Stimulated activated CD4-positive, alpha-beta T cell treated with anti-CD3 and anti-CD28 coated beads, Interleukin-4, amount 100 ng/mL, for 4 hours (primary cell): ENCODE measurements around the gene TCP11L2.
"Not testable (repeated sequence)": the region's sequence is repeated elsewhere in the genome, so short reads cannot be mapped to it uniquely, and the experiment has no call there.

Experiments
- DNase-seq, 2 experiments: peaks; one replicate each; pipeline ENCODE4 v3.0.0-alpha.2; 2020

The TCP11L2 gene

DNA sequence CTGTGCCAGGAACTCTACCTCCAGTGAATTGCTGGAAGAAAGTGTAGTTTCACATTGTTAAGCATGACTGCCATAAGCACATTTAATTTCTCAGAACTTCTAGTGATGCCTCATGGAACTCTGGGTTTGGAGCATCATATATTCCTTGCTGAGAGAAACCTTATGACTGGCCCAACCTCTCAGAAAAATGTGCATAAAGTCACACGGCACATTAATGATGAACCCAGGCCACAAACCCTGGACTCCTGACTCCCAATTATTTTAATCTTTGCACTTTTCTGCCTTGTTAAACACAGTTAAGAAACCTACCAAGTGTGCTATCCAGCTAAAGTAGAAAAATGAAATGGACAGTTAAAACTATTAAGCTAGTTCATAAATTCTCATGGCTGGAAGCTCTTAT, 5.6 kb downstream of the TCP11L2 start:
- no peak for DNase-seq

DNA sequence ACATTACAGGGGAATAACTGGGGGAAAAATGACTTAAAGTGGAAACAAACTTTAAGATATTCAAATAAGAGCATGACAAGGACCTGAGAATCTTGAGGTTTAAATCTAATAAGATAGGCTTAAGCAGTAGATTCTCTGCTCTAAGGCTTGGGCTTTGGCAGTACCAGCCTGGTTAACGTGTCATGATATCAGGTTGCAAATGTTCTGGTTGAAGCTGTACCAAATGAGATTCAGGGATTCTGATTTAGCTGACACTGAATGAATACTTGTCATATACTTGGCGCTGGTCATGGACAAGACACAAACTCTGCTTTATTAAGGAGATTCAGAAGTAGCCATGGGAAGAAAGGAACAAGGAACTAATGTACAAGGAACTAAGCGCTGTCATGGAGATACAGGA, 6.1 kb downstream of the TCP11L2 start:
- DNase-seq: no peak

DNA sequence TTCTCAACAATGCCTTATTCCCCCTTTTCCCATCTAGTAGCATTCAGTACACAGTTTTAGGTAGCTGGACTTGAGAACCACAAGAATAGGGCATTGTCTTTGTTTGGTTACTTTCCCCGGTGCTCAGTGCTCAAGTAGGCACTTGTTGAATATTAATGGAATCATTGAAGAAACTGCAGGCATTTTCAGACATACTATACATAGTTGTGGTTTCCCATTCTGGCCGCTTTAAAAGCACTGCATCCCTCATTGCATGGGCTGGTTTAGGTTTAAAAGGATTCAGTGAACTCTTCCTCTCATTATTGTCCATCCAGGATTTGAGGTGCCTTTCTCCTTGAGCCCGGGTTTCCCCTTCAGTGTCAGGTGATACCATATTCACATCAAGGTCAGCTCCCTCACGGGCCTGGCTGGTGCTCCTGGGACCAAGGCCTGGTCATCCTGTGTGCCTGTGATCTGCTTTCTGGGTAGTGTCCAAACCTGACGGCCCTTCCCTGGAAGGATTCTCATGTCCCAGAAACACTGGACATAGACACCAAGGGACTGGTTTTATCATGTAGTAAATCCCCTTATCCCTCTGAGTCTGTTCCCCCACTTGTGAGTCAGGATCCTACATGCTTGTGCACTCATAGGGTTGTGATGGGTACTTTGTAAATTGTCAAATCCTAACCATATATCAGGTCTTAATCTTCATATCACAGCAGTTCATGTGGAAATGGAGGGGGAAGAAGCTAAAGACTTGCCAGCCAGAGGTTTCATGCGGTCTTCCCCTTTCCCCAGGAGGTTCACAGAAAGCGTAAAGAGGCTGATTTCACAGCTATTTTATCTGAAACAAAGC, 7.4 kb downstream of the TCP11L2 start:
- DNase-seq: no peak

DNA sequence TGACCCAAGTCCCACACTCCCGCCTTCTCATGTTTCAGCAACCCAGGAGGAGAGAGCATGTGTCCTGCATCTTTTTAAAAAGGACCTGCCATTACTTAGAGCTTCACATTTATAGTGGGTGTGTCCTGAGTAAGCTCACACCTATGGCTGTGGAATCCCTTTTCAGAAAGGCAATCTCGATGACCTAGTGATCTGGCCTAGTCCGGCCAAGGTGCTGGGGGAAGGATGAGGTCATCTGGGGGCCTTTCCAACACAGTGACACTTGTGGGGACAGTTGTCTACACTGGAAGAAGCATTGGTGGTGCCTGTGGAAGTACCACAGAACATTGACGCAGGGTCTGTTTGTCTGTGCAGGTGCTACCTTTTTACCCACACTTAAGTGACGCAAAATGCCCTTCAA, 8.2 kb downstream of the TCP11L2 start:
- DNase-seq: no peak

DNA sequence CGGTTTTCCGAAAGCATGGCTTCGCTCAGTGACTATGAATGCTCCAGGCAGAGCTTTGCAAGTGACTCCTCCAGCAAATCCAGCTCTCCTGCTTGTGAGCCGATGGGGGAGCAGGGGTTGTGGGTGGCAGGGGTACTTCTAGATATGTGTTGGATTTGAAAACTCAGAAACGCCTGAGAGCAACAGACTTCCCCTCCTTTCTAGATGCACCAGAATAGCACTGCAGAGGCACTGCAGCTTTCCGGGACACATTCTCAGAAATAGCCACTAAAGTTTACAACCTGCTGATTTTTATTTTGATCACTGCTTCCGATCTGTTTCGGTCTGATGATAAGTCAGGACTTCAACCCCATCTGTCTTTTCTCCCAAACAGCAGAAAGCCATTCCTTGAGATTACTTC, 8.6 kb downstream of the TCP11L2 start:
- no peak for DNase-seq

DNA sequence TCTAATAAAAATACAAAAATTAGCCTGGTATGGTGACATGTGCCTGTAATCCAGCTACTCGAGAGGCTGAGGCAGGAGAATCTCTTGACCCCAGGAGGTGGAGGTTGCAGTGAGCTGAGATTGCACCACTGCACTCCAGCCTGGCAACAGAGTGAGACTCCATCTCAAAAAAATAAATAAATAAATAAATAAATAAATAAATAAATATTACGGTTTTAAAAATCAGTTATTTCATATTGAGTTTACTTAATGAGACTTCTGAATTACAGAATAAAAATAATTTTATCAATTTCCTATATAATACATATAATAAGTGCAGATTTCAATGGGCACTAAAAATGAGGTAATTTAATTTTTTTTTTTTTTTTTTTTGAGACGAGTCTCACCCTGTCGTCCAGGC, 10.9 kb downstream of the TCP11L2 start:
- not testable (repeated sequence) for DNase-seq

DNA sequence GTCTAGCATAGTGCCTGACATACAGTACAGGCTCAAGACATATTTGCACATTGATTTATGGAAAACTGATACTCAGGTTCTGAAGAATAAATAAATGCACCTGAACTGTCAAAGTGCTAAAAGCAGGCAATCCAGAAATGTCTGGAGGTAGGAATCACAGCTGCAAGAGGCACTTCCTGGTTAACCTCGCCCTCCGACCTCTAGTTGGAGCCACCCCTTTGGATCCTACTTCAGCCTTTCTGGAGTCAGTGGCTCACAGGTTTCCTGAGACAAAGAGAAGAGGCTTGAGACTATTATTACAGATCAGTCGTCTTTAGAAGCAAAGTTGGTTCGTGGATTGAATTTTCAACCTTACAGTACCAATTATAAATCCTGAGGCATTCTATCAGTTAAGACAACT, 13.0 kb downstream of the TCP11L2 start:
- DNase-seq: no peak

DNA sequence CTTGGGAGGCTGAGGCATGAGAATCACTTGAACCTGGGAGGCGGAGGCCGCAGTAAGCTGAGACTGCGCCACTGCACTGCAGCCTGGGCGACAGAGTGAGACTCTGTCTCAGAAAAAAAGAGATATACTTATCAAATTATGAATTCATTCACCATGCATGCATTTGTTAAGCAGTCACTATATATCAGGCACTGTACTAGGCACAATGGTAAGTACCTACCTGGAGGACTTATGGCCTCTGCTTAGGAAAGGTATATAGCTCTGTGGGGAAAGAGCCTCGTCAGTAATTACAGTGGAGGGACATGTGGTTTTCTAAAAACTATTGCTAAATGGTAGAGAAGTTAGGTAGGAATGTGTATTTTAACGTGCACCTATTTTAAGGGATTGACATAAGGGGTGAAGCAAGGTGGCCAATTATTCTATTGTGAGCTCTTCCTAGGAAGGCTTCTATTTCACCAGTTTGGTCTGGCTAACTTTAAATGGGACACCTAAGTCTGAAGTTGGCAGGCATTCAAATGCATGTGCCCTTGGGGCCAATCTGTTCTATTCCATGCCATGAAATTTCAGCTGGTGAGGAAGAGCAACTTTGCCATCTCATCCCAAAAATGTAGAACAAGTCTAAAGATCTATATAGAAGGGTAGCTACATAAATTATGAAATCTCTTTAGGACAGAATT, 15.0 kb downstream of the TCP11L2 start:
- no peak for DNase-seq

DNA sequence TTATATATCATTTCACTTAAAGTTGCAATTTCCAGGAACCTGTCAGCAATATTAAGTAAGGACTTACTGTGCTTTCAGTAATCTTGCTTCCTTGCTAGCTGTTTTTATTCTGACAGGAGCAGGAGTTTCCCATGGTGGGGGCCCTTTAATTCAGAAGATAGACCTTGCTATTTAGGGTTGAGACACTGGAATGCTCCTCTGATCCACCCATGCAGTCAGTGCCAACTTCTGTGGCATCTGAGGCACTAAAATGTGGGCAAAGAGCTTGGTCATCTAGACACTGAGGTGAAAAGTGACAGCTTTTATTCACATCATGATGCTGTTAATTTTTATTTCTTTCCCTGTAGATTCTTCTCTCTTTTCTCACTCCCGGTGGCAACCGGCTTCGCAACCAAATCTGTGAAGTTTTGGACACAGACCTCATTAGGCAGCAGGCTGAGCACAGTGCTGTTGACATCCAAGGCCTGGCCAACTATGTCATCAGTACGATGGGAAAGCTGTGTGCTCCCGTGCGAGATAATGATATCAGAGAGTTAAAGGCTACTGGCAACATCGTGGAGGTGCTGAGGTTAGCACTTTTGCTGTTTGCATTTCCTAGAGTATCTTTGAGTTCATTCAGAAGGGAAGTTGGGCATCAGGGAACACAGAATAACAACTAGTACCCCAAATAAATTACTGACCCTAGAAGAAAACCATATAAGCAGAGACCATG, 18.8 kb downstream of the TCP11L2 start:
- no peak for DNase-seq

DNA sequence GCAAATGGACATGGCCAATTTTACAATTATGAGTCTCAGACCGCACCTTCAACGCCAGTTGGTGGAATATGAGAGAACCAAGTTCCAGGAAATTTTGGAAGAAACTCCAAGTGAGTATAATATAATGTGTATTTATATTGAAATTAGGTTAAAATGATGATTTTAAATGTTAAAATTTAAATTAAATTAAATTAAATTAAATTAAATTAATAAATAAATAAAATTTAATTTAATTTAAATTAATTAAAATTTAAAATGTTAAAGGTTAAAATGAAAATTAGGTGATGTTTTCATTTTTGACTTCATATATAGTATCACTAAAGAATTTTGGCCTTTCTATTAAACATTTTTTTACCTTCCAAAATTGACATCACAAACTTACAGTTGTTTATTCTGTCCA, 21.0 kb downstream of the TCP11L2 start:
- no peak for DNase-seq

DNA sequence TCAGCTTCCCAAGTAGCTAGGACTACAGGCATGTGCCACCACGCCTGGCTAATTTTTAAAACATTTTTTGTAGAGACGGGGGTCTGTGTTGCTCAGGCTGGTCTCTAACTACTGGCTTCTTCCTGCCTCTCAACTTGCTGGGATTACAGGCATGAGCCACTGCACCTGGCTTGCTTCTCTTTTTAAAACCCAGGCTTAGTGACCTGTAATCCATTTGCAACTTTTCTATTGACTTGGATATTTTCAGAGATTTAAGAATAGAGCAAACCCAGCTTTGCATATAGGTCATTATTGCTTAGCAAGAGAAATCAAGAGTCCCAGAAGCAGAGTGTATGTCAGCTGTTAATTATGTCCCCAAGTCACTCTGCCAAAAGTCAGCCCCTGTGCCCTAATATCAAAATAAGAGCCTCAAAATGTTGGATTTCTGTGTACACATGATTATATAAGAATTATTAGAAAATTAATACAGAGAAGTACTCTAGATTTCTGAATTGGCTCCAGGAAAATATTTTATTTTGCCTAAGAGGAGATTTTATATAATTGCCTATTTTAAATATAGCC, 24.9 kb downstream of the TCP11L2 start:
- DNase-seq: no peak

DNA sequence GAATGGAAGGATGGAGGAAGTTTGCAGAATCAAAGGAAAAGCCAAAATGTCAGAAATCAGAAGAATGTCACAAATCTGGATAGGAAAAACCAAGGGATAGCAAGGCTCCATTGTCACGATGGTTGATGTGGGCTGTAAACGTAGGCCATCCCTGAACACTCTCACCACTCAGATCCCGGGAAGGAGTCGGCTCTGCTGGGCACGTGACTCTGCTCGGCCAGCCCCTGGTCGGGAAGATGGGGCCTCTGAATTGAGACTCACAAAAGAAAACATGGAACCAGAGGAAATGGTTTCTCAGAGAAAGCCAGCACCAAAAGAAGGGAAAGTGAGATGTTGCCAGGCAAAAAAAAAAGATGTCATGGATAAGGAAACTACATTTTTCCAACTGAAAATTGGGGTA, 26.2 kb downstream of the TCP11L2 start:
- DNase-seq: no peak

DNA sequence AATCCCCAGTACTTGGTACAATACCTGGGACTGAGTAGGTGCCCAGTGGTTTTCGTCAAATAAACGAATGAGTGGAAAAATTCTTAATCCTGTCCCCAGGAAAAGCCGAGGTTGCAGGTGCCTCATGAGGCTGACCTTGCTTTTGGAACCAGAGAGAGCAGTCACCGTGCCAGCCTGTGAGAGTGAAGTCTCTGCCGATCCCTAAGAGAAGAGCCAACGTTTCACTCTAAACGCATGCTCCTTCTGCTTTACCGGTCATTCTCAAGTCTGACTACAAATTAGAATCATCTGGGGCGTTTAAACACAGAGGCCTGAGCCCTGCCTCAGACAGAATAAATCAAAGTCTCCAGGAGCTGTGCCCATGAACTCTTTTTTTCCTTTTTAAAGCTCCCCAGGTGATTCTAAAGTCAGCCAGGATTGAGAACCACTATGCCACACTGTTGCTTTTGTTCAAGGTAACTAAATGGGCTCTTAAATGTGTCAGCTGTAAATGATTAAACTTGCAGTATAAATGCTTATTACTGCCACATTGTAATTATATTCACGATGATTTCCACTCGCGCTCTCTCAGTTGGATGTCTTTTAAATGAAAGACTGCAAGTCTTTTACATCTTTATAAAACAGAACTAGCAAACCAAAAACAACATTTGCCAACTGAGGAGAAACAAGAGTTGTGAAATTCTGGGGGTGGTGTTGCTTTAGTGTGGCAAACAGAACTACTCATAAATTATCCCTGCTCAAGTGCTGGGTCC, 26.9 kb downstream of the TCP11L2 start:
- no peak for DNase-seq

DNA sequence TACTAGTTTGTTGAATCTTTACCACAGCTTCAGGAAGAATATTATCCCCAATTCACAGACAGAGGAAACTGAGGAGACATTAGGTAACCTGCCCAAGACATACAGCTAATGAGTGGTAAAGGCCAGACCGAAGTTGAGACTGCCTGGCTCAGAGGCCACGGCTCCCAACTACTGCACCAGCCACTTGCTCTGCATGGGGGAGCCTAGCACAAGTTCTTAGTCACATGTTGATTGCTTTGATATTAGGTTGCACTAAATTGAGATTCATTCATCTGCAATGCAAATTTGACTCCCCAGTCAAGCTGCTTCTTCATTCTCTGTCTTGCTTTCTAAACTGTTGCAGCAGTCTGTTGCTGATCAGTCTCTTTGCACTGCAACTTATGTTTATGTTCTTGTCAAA, 29.1 kb downstream of the TCP11L2 start:
- DNase-seq: no peak

DNA sequence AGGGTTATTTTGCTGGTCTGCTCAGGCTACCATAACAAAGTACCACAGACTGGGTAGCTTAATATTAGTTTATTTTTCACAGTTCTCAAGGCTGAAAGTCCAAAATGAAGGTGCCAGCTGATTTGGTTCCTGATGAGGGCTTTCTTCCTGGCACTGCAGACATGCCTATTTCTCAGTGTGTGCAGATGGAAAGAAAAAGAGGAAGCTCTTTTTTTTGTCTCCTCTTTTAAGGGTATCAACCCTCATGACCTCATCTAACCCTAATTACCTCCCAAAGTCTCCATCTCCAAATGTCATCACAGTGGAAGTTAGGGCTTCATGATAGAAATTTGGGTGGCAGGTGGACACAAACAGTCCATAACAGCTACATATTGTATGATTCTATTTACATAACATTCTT, 30.0 kb downstream of the TCP11L2 start:
- no peak for DNase-seq

DNA sequence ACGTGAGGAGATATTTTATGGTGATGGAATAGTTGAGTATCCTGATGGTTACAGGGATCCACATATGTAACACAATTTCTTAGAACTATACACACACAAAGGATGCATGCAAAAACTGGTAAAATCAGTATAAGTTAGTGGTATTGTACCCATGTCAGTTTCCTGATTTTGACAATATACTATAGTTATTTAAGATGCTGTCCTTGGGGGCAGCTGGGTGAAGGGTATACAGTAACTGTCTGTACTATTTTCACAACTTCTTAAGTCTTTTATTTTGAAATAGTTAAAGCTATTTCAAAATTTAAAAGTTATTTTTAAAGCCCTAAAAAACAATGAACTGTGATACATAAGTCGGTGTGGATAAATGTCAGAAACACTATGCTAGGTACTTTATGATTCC, 30.5 kb downstream of the TCP11L2 start:
- DNase-seq: no peak

DNA sequence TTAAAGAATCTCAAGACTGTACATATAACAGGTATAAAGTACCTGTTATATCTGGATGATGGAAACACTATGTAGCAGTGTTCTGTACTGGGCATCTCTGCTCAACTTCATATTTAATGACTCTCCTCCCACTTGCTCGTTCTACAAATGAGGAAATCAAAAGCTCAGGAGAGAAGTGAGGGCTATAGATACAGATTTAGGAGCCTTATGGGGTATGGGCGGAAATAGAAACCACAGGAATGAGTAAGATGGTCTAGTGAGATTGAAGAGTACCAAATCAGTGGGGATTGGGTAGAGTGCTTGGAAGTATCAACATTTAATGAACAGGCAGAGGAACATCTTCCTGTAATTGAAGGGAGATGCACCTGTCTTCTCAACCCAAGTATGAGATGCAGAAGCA, 31.2 kb downstream of the TCP11L2 start:
- no peak for DNase-seq

DNA sequence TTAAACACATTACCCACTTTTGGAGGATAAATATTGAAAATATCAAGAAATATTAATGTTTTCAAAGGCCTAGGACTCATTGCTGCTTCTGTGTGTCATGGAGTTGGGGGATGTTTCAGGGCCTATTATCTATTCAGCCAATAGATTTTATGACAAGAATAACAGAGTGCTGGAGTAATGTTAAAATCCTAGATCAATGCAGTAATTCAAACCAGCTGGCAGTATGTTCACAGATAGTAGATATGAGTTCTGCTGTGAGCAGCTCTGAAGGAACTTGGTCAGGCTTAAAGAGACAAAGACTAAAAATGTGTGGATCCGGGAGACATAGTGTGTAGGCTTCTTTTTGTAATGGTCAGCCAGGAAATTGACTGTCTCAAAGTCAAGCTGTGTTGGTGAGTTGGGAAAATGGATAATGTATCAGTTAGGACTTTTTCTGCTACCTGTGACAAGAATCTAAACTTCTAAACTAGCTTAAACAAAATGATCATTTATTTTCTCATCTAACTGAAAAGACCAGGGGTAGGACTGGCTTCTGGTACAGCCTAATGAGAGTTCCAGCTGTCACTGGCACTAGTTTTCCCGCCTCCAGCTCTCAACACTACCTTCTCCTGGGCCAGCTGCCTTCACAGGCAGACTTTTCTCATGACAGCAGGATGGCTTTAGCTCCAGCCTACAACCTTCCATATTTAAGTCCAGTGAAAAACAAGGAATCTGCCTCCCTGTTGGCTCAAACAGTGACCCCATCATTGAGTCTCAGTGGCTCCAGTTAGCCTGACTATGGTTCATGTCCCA, 38.7 kb downstream of the TCP11L2 start:
- DNase-seq: no peak

DNA sequence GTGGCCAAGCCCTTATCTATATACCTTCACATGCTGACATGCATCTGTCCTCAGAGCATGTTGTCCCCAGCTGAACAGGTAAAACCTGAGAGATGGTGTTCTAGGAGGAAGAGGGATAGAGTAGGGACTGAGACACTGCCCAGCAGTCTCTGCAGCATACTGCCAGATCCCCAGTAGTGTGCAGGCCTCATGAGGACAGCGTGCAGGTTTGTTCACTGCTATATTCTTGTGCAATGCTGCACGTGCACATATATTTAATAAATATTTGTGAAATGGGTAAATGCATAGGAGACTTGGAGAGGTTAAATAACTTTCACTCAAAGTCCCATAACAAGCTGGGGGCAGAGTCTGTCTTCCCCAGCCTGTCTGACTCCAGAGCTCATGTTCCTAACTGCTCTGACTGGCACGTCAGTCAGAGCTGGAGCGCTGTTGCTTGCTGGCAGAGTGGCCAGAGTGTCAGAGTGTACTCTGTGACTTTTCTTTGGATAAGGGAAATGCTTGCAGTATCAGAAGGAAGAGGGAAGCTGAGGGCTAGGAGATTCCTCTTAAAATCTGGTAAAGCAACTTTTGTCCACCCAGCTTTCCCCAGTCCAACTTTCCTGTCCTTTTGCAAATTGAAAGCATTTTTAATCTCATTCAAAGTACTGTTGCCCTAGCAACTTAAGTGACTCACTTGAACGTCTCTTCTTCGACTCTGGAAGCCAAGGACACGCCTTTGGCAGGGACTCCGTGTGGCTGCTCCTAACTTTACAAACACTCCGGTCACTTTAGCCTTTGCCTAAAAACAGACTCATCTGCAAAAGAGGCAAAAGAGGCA, 40.1 kb downstream of the TCP11L2 start:
- DNase-seq: no peak

DNA sequence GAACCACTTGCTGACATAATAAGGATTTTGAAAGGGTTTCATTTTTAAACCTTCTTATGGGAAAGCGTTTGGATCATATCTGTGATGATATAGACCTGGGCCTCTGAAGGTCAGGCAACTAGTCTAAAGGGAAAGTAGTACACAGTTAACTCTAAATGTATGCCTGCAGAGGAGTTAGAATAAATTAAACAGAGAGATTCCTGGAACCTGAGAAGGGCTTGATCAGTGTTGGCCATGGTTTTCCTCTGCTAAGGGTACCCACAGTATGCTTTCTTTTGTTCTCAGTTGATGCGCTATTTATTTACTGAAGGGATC, 40.6 kb downstream of the TCP11L2 start:
- no peak for DNase-seq

DNA sequence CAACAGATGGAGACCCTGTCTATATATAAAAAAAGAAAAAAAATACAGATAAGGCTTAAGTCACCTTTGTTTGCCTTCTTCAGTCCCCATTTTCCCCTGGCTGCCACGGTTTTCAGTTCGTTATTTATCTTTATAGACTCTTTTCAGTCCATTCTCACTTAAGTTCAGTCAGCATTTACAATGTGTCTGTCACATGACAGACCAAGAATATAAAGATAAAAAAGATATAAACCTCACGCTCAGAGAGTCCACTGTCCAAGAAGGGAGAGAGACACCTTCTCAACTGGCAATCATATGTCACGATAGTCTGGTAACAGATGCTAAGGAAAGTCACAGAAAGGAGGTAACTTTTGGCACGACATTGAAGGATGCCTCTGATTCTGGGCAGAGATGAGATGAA, 41.6 kb downstream of the TCP11L2 start:
- DNase-seq: no peak
